ENCODE data around the gene TNFRSF18.
A peak's percentile ranks its signal among the peaks of the same experiment; 100 is the strongest.

TNFRSF18 gene

DNA sequence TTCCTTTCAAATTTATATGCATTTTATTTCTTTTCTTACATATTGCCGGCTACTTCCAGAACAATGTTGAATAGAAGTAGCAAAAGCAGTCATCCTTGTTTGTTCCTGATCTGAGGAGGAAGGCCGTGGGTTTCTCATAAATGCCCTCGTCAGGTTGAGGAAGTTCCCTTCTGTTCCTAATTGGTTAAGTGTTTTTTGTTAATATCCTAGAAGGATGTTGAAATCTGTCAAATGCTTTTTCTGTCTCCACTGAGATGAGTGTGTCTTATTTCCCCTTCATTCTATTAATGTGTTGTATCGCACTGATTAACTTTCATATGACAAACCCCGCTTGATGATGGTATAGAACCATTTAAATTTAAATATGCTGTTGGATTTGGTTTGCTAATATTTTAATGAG, 17.3 kb downstream of the TNFRSF18 start:
- 89% methylated on average over 5 of the region's 5 CpGs for WGBS
- H3K4ac ChIP-seq (ENCODE audit: low read depth in 1 of 2, low read length in 2 of 2): no peak overlapping the region
- no peak for DNase-seq
- H2BK15ac ChIP-seq (ENCODE audit: low read depth, poor library complexity, severe bottlenecking): no peak overlapping the region
- no peak overlapping the region for H3K27ac ChIP-seq (ENCODE audit: low read length, poor library complexity, severe bottlenecking)
- no peak overlapping the region for H3K23ac ChIP-seq (ENCODE audit: low read length in 2 of 2)
- no peaks in the 10 kb centered on the region for H3K79me1 ChIP-seq (replicated peaks; ENCODE audit: low read length, poor library complexity, severe bottlenecking)
- no peak overlapping the region for H2BK12ac ChIP-seq (ENCODE audit: low read length in 2 of 2)
- H2AK5ac ChIP-seq (ENCODE audit: low read length, severe bottlenecking): no peak overlapping the region
- no peak overlapping the region for H3K4me3 ChIP-seq (ENCODE audit: insufficient read depth in 1 of 2, low read depth in 1 of 2, low read length in 2 of 2)
- no peak overlapping the region for H4K91ac ChIP-seq (ENCODE audit: low read length)
- peaks cover 5% of the 10 kb centered on the region for H3K4me1 ChIP-seq (ENCODE audit: control insufficient read depth, insufficient read depth, low read depth, low read length)
- H4K8ac ChIP-seq (ENCODE audit: low read length): no peak overlapping the region
- H3K4me2 ChIP-seq (ENCODE audit: low read length, poor library complexity, severe bottlenecking): no peak overlapping the region
- H3K14ac ChIP-seq (ENCODE audit: low read length in 2 of 2): no peak overlapping the region
- H3K18ac ChIP-seq (ENCODE audit: low read depth in 1 of 2, low read length in 2 of 2): no peak overlapping the region
- peaks cover under 1% of the 10 kb centered on the region for H3K9me3 ChIP-seq (ENCODE audit: control insufficient read depth, low read length)
- H2BK120ac ChIP-seq (ENCODE audit: low read depth, low read length): no peak overlapping the region
- H3K36me3 ChIP-seq (ENCODE audit: control insufficient read depth in 1 of 2, insufficient read depth in 2 of 2, low read depth in 1 of 2, low read length in 2 of 2): no peaks in the 10 kb centered on the region
- no peak overlapping the region for H3K9ac ChIP-seq (ENCODE audit: low read length)
- H2AFZ ChIP-seq (ENCODE audit: low read depth, low read length): no peak overlapping the region
- H2BK5ac ChIP-seq (ENCODE audit: low read depth, low read length, poor library complexity, severe bottlenecking): no peak overlapping the region
- H3K27me3 ChIP-seq (ENCODE audit: control insufficient read depth in 1 of 2, insufficient read depth in 1 of 2, low read length in 2 of 2): peaks cover 0 to 19% of the 10 kb centered on the region in 2 experiments

DNA sequence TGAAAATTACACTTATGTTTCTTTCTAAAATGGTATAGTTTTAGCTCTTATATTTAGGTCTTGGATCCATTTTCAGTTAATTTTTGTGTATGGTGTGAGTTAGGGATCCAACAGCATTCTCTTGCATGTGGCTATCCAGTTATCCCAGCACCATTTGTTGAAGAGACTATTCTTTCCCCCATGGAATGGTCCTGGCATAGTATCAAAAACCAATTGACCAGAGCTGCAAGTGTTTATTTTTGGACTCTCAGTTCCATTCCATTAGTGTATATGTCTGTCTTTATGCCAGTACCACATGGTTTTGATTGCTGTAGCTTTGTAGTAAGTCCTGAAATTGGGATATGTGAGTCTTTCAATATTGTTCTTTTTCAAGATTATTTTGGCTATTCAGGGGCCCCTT, 18.5 kb downstream of the TNFRSF18 start:
- Histone ChIP-seq H3K4me1 (ENCODE audit: control insufficient read depth, insufficient read depth, low read depth, low read length) (peaks cover 5% of the 10 kb centered on the region), H4K8ac (ENCODE audit: low read length) (no peak overlapping the region), H3K79me1 (replicated peaks; ENCODE audit: low read length, poor library complexity, severe bottlenecking) (no peaks in the 10 kb centered on the region), H3K23ac (ENCODE audit: low read length in 2 of 2) (no peak overlapping the region), H2AK5ac (ENCODE audit: low read length, severe bottlenecking) (no peak overlapping the region), H3K36me3 (ENCODE audit: control insufficient read depth in 1 of 2, insufficient read depth in 2 of 2, low read depth in 1 of 2, low read length in 2 of 2) (no peaks in the 10 kb centered on the region), H3K14ac (ENCODE audit: low read length in 2 of 2) (no peak overlapping the region), H3K27me3 (ENCODE audit: control insufficient read depth in 1 of 2, insufficient read depth in 1 of 2, low read length in 2 of 2) (peaks cover 0 to 31% of the 10 kb centered on the region in 2 experiments), H3K18ac (ENCODE audit: low read depth in 1 of 2, low read length in 2 of 2) (no peak overlapping the region), H3K4ac (ENCODE audit: low read depth in 1 of 2, low read length in 2 of 2) (no peak overlapping the region), H2AFZ (ENCODE audit: low read depth, low read length) (no peak overlapping the region), H3K4me2 (ENCODE audit: low read length, poor library complexity, severe bottlenecking) (no peak overlapping the region), H2BK120ac (ENCODE audit: low read depth, low read length) (no peak overlapping the region), H4K91ac (ENCODE audit: low read length) (no peak overlapping the region), H2BK5ac (ENCODE audit: low read depth, low read length, poor library complexity, severe bottlenecking) (no peak overlapping the region), H2BK12ac (ENCODE audit: low read length in 2 of 2) (no peak overlapping the region), H3K9me3 (ENCODE audit: control insufficient read depth, low read length) (no peaks in the 10 kb centered on the region), H3K27ac (ENCODE audit: low read length, poor library complexity, severe bottlenecking) (no peak overlapping the region), H3K9ac (ENCODE audit: low read length) (no peak overlapping the region), H2BK15ac (ENCODE audit: low read depth, poor library complexity, severe bottlenecking) (no peak overlapping the region), H3K4me3 (ENCODE audit: insufficient read depth in 1 of 2, low read depth in 1 of 2, low read length in 2 of 2) (no peak overlapping the region)
- peak; percentile 36 for DNase-seq

DNA sequence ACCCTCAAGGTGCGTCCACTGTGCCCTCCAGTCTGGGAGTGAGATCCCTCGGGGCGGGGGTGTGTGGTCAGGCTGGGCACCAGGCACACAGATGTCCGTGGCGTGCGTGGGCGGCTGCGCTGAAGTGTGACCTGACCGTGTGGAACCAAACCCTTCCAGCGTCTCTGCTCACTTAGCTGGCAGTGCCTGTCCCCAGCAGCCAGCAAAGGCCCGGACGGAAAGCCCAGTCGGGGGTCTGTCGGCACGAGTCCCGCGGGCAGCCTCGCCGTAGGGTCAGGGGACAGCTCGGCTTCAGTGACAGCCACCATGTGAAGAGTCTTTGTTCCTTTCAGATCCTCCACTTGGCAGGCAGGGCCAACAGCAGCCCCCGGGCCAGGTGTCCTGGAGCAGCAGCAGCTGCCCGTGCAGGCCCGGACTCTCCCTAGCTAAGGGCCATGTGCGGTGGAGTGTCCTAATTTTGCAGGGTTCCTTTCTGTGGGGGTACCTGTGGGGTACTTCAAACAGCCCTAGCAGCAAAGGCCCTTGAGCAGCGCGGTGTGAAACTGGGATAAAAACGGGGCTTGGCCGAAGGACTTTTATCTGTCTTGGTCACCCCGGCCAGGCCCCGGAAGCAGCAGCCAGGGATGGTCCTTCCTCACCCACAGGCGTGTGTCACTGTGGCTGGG, 21.2 kb downstream of the TNFRSF18 start:
- Histone ChIP-seq H3K36me3 (ENCODE audit: control insufficient read depth in 1 of 2, insufficient read depth in 2 of 2, low read depth in 1 of 2, low read length in 2 of 2) (no peaks in the 10 kb centered on the region), H3K27me3 (ENCODE audit: control insufficient read depth in 1 of 2, insufficient read depth in 1 of 2, low read length in 2 of 2) (peaks cover 0 to 46% of the 10 kb centered on the region in 2 experiments), H3K4ac (ENCODE audit: low read depth in 1 of 2, low read length in 2 of 2) (no peak overlapping the region), H3K14ac (ENCODE audit: low read length in 2 of 2) (no peak overlapping the region), H3K4me2 (ENCODE audit: low read length, poor library complexity, severe bottlenecking) (no peak overlapping the region), H2BK15ac (ENCODE audit: low read depth, poor library complexity, severe bottlenecking) (no peak overlapping the region), H4K8ac (ENCODE audit: low read length) (no peak overlapping the region), H3K23ac (ENCODE audit: low read length in 2 of 2) (no peak overlapping the region), H3K9ac (ENCODE audit: low read length) (no peak overlapping the region), H3K4me3 (ENCODE audit: insufficient read depth in 1 of 2, low read depth in 1 of 2, low read length in 2 of 2) (no peak overlapping the region), H3K9me3 (ENCODE audit: control insufficient read depth, low read length) (no peaks in the 10 kb centered on the region), H3K79me1 (replicated peaks; ENCODE audit: low read length, poor library complexity, severe bottlenecking) (no peaks in the 10 kb centered on the region), H3K18ac (ENCODE audit: low read depth in 1 of 2, low read length in 2 of 2) (no peak overlapping the region), H2BK120ac (ENCODE audit: low read depth, low read length) (no peak overlapping the region), H3K4me1 (ENCODE audit: control insufficient read depth, insufficient read depth, low read depth, low read length) (peaks cover 17% of the 10 kb centered on the region), H2AFZ (ENCODE audit: low read depth, low read length) (no peak overlapping the region), H2AK5ac (ENCODE audit: low read length, severe bottlenecking) (no peak overlapping the region), H4K91ac (ENCODE audit: low read length) (no peak overlapping the region), H2BK12ac (ENCODE audit: low read length in 2 of 2) (peak overlapping the region in 1 of 2 experiments; percentile 3), H3K27ac (ENCODE audit: low read length, poor library complexity, severe bottlenecking) (no peak overlapping the region), H2BK5ac (ENCODE audit: low read depth, low read length, poor library complexity, severe bottlenecking) (no peak overlapping the region)
- DNase-seq: no peak
- 92% methylated on average over 31 of the region's 31 CpGs for WGBS

DNA sequence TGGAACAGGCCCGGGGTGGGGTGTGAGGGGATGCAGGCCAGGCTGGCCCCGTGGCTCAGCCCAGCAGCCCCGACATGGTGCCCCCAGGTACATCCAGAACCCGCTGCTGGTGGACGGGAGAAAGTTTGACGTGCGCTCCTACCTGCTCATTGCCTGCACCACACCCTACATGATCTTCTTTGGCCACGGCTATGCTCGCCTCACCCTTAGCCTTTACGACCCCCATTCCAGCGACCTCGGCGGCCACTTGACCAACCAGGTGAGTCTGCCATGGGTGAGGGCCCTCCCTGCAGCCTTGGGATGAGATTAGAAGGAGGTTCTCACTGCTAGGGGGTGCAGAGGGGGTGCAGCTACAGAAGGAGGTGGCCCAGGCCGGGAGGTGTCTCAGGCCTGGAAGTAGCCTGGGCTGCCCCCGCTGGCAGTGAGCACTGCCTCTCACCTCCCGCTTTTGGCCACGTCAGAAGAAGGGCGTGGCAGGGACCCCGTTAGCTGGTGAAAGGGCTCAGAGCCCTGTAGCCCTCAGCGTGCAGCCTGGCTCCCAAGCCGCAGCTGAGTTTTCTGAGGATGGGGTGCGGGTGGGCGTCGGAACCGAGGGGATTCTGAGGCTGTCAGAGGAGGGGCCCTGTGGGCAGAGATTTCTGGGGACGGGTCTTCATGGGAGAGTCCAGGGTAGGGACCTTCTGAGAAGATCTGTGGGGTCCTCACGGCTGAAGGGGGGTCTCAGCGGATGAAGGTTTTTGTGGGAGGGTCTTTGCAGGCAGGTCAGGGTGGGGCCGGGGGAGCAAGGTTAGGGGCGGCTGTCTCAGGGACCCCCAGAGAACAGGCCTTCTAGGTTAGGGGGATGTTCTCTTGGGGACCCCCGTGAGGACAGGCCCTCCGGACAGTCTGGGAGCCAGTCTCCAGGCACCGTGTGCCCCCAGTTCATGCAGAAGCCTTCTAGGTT, 22.3 kb downstream of the TNFRSF18 start:
- Histone ChIP-seq H2AK5ac (ENCODE audit: low read length, severe bottlenecking) (no peak overlapping the region), H3K4me1 (ENCODE audit: control insufficient read depth, insufficient read depth, low read depth, low read length) (peaks cover 27% of the 10 kb centered on the region), H3K27me3 (ENCODE audit: control insufficient read depth in 1 of 2, insufficient read depth in 1 of 2, low read length in 2 of 2) (peaks cover 0 to 46% of the 10 kb centered on the region in 2 experiments), H2BK15ac (ENCODE audit: low read depth, poor library complexity, severe bottlenecking) (no peak overlapping the region), H2BK5ac (ENCODE audit: low read depth, low read length, poor library complexity, severe bottlenecking) (no peak overlapping the region), H3K18ac (ENCODE audit: low read depth in 1 of 2, low read length in 2 of 2) (no peak overlapping the region), H2AFZ (ENCODE audit: low read depth, low read length) (no peak overlapping the region), H3K79me1 (replicated peaks; ENCODE audit: low read length, poor library complexity, severe bottlenecking) (no peaks in the 10 kb centered on the region), H4K91ac (ENCODE audit: low read length) (no peak overlapping the region), H3K4ac (ENCODE audit: low read depth in 1 of 2, low read length in 2 of 2) (no peak overlapping the region), H3K9me3 (ENCODE audit: control insufficient read depth, low read length) (no peaks in the 10 kb centered on the region), H3K9ac (ENCODE audit: low read length) (no peak overlapping the region), H2BK12ac (ENCODE audit: low read length in 2 of 2) (no peak overlapping the region), H3K27ac (ENCODE audit: low read length, poor library complexity, severe bottlenecking) (no peak overlapping the region), H4K8ac (ENCODE audit: low read length) (no peak overlapping the region), H3K14ac (ENCODE audit: low read length in 2 of 2) (no peak overlapping the region), H2BK120ac (ENCODE audit: low read depth, low read length) (no peak overlapping the region), H3K36me3 (ENCODE audit: control insufficient read depth in 1 of 2, insufficient read depth in 2 of 2, low read depth in 1 of 2, low read length in 2 of 2) (no peaks in the 10 kb centered on the region), H3K4me2 (ENCODE audit: low read length, poor library complexity, severe bottlenecking) (no peak overlapping the region), H3K4me3 (ENCODE audit: insufficient read depth in 1 of 2, low read depth in 1 of 2, low read length in 2 of 2) (no peak overlapping the region), H3K23ac (ENCODE audit: low read length in 2 of 2) (no peak overlapping the region)
- WGBS: 92% methylated on average over 30 of the region's 33 CpGs
- no peak for DNase-seq
